Keratinocyte (primary cell): Measurements from ENCODE around the gene MYRIP.

Source experiments
- CTCF ChIP-seq, 3 experiments: IDR thresholded peaks in 1 of 3; conservative IDR thresholded peaks in 1 of 3; optimal IDR thresholded peaks in 1 of 3; 2 replicates in 2 of 3; 3 replicates in 1 of 3; pipeline versions ENCODE3 to v1.5.1; 2011; ENCODE audit warnings: low read length in 3 of 3, mild to moderate bottlenecking in 3 of 3, moderate library complexity in 2 of 3, control low read depth in 1 of 3, inconsistent platforms in 1 of 3; ENCODE audit not compliant: insufficient read depth in 2 of 3; ENCODE audit errors: extremely low read depth in 1 of 3
- EZH2 ChIP-seq: IDR thresholded peaks from one replicate; pipeline ENCODE4 v1.6.1; 2012; ENCODE audit warnings: inconsistent platforms, mild to moderate bottlenecking, low read length, moderate library complexity

GRCh38 chr3:39779511-39780230 lies 29.7 kb upstream of the MYRIP start:
- TF ChIP-seq CTCF (optimal IDR thresholded peaks at IDR 0.05 in 1 of 3, IDR thresholded peaks at IDR 0.05 in 1 of 3, conservative IDR thresholded peaks at IDR 0.05 in 1 of 3; ENCODE audit: extremely low read depth in 1 of 3, insufficient read depth in 2 of 3, low read length in 3 of 3) (no peak), EZH2 (no peak)
